IPS-18c (cell line): ENCODE measurements around the gene FERMT2.

ENCODE experiments used
- H3K4me3 ChIP-seq: 2 replicates; pipeline ENCODE4 v1.7.0; 2013; ENCODE audit warnings: low read depth, mild to moderate bottlenecking, low read length, moderate library complexity; ENCODE audit not compliant: insufficient read depth
- H3K9me3 ChIP-seq: one replicate; pipeline ENCODE4 v1.6.1; 2013; ENCODE audit warnings: mild to moderate bottlenecking, low read length, moderate library complexity; ENCODE audit not compliant: control insufficient read depth, insufficient read depth

Gene FERMT2

DNA sequence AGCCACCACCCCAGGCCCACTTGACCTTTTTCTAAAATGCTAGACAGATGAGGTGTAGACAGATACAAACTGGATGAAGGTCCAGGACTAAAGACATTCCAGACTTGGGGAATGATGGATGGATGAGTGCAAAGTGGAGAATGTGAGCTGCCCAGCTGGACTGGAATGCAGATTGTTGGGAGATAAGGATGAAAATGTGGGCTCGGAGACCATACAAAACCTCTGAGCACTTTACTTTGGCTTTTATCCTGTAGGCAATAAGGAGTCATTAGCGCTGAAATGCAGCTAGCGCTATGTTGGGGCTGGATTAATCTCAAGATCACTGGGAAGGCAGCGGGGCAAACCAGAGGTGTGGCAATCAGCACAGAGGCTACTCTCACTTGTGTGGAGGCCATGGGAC is 94.7 kb downstream of the FERMT2 start:
- Histone ChIP-seq H3K4me3 (no peak overlapping the region), H3K9me3 (no peaks in the 10 kb centered on the region)

DNA sequence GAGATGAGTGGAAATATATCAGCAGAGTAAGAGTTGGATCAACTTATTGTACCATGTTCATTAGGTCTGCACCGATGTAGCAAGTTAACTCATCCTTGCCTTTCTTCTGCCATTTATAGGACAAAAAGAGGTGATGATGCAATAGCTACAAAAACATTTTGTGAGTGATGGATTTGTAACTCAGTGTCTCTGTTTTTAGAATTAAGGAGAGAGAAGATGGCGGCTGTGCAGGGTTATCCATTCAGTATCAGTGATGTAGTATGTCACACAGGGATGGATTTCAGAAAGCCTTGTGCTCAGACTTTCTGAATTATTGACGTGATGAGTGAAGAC is 97.4 kb downstream of the FERMT2 start:
- no peak overlapping the region for H3K4me3 ChIP-seq

DNA sequence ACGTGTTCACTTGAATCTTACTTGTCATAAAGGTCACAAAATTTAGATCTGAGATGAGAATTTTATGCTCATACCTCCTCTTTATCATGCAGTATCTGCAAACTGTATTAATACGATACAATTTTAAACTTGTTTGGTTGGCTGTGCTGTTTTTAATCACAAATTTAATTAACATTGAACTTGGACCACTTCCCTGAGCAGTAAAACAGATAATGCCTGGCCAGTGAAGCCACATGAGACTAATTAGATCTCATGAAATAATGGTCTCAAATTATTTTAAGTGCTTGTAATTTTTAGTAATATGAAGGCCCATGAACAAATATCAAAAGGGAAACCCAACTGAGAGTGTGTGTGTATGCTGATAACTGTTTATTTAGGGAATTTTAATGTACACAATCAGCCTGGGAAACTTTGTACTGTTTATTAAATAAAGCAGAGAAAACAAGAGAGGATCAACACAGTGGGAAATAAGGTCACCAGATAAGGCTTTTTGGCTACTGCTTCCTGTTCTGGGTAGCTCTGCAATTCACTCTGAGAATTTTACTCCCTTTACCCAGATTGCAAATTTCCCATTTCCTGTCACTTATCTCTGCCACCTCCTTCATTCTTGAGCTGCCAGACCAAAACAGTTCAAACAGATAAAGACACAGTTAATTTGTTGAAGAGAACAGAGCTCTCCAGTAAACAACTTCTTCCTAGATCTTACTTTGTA is 97.9 kb downstream of the FERMT2 start:
- Histone ChIP-seq H3K4me3 (no peak overlapping the region), H3K9me3 (no peaks in the 10 kb centered on the region)

More for the DNA sequence above, 97.4 kb downstream of the FERMT2 start:
- H3K9me3 ChIP-seq = no peaks in the 10 kb centered on the region

DNA sequence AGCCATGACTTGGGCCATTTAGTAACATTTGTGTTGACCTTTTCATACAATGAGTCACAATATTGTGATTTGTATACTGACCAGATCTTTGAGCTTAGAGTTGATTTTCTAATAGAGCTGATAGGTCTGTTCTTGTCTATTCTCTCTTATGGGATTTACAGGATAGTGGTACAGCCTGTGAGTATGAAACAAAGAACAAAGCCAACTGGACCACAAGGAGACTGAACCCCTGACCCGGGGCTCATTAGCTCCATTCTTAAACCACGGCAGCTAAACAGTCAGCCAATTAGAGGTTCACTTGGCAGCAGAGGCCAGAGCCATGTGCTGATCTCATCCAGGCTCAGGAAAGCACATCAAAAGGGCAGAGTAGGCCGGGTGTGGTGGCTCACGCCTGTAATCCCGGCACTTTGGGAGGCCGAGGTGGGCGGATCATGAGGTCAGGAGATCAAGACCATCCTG is 100.4 kb downstream of the FERMT2 start:
- Histone ChIP-seq H3K9me3 (no peaks in the 10 kb centered on the region), H3K4me3 (no peak overlapping the region)

DNA sequence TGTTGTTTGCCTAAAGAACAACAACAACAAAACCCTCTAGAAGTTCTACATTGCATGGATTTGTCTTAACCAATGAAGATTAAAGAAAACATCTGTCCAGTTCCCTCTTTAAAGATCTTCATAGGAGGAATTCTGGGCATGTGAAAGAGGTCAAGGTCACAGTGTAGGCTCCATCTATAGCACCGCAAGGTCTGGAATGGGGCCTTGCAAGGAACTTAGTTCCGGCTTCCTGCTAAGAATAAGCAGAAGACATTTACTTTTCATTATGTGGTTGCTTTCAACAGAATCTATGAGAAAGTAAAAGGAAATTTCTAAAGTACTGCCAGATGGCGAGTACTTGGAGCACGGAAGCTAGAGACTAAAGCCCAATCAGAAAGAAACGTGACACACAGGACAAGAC is 102.2 kb downstream of the FERMT2 start:
- Histone ChIP-seq H3K9me3 (no peaks in the 10 kb centered on the region), H3K4me3 (no peak overlapping the region)

DNA sequence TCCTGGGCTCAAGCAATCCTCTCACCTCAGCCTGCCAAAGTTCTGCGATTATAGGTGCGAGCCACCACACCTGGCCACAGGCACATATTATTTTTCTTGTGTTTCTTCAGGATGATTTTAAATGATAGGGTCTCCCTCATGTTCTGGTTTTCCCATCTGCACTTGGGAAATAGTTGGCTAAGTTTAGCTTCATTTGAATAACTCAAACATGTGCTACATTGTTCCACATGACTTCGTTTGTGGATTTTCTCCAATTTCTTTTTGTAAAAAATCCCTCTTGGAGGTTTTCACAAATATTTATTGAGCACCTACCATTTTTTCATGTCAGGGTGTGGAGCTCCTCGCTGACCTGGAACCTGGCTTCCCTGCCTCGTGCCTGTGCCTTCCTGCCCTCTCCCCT is 104.3 kb downstream of the FERMT2 start:
- H3K9me3 ChIP-seq = no peaks in the 10 kb centered on the region
- no peak overlapping the region for H3K4me3 ChIP-seq

DNA sequence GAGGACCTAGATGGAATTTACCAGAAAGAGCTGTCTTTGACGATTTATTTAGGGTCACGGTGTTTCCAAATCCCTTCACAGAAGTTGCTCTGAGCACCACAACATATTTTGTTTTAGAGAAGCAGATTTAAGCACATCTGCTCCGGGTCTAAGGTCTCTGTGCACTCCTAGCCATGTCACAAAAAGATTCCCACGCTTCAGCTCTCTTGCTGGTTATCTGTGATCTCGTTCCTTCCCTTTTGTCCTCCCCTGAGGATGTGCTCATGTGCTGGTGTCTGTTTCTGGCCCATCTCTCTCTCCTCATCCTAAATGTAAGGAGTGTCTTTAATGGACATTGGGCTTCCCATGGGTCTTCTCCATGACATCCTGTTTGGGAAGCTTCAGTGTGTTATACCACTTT is 105.8 kb downstream of the FERMT2 start:
- no peaks in the 10 kb centered on the region for H3K9me3 ChIP-seq
- H3K4me3 ChIP-seq = no peak overlapping the region

DNA sequence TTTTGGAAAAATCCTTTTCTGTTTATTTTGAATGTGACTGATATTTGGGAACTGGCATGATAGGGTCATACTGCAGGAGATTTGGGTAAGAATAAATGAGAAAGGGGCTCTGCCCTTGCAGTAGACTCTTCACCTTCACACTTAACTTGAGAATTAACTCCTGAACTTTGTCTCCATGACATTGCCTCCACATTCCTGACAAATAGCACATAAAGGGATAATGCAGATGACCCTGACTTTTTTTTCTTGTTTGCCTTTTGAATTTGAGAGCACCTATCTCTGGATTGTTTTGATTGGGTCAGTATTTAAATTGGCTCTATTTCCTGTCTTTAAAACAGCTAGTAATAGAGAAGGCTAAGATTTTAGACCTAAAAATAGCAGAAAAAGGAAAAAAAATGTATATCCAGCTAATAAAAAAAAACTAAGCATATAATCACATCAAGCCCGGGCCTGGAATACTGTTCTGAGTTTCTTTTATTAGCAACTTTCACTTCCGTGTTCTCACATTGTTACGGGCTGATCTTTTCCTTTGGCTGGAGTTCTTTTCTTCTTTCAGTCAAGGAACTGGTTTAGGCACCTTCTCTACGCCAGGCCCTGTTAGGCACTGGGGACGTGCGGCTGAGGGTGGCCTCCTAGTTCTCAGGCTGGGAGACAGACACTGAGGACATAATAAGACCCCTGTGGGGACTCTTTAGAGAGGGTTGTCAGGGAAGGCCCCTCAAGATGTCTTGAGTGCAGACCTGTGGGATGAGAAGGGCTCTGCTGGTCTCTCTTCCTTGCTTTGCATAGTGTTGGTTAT is 106.4 kb downstream of the FERMT2 start:
- H3K9me3 ChIP-seq = no peaks in the 10 kb centered on the region
- no peak overlapping the region for H3K4me3 ChIP-seq

DNA sequence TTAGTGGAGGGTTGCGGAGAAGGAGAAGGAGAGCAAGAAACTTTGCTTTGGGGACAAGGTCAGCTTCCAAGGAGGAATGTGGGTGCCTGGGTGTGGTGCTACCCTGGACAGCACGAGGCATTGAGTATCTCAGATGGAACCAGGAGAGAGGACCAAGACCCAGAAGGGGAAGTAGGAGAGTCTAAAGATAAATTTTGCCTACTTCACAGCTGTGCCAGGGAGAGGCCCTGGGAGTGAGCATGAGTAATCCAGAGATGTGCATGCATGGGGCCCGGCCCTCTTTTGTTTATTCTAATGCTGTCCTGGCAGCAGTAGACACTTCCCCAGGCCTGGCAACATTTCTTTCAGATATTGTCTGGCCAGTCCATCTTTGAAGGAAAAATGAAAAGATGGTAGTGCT is 110.0 kb downstream of the FERMT2 start:
- H3K9me3 ChIP-seq = no peaks in the 10 kb centered on the region
- H3K4me3 ChIP-seq = no peak overlapping the region

DNA sequence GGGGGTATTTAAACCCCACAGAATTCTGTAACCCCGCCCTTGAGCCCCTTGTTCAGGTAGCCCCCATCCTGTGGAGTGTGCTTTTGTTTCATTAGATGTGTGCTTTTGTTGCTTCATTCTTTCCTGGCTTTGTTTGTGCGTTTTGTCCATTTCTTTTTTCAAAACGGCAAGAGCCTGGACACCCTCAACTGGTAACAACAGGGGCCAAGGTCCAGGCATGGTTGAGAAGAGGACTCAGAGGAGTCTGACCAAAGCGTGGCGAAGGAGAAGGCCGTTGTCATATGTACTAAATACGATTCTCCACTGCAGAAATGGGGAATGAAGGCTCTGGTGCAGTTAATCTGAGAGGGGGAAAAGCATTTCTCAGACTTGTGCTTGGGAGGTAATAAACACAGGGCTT is 113.4 kb downstream of the FERMT2 start:
- no peak overlapping the region for H3K4me3 ChIP-seq
- H3K9me3 ChIP-seq = no peaks in the 10 kb centered on the region

DNA sequence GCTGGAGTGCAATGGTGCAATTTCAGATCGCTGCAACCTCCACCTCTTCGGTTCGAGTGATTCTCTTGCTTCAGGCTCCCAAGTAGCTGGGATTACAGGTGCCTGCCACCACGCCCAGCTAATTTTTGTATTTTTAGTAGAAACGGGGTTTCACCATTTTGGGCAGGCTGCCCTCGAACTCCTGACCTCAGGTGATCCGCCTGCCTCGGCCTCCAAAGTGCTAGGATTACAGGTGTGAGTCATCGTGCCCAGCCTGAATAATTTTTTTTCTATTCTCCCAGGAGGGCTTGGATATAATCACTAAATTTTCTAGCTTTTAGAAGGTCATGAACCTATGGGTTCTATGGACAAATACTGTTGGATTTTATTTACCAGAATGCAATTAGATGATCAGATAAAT is 114.8 kb downstream of the FERMT2 start:
- H3K4me3 ChIP-seq = no peak overlapping the region
- H3K9me3 ChIP-seq = no peaks in the 10 kb centered on the region

DNA sequence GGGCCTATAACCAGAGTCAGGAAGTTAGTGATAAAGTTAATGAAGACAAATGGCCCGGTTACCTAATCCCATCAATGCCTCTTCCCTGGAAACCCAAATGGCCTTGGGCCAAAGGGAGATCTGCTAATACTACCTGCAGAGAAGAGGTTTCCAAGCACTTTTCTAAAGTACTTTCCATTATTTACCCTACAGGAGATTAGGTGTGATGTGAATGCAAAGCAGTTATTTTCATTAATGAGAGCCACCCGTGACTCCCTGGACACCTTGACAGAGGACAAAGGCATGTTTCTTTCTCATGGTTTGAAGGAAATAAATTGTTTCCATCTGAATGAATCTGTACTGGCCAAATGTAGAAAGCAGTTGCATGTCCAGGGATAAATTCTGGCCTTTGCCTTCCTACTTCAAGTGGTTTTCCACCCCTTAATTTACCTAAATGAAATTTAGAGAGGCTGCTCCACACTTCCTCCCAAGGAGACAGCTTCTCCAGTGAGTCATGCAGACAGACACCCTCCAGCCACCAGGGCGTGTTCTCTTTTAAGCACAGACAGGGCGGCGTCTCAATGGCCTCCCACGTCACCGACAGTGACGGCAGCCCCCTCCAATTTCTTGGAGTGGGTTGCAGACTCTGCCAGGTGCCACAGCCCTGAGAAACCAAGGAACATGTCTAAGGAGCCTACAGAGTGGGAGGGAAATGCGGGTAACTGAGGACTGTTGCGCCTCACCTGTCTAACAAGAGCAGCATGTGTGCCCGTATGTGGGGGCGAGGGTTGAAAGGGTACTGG is 115.5 kb downstream of the FERMT2 start:
- Histone ChIP-seq H3K4me3 (no peak overlapping the region), H3K9me3 (no peaks in the 10 kb centered on the region)

DNA sequence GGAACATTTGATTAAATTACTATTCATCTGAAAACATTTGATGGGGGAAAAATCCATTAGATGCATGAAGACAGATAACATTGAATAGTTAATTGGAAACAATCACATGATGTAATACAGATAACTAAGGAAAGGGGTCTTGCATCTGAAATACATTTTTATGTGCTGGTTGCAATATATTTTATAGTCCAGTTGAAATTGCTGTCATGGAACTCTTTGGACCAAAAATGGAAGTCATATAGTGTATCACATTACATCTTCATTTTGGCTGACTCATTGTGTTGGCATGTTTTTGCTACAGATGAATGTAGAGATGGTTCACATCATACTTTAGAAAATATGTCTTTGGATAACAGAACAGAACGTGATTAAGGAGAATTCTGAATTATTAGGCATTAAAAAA is 116.4 kb downstream of the FERMT2 start:
- no peak overlapping the region for H3K4me3 ChIP-seq

DNA sequence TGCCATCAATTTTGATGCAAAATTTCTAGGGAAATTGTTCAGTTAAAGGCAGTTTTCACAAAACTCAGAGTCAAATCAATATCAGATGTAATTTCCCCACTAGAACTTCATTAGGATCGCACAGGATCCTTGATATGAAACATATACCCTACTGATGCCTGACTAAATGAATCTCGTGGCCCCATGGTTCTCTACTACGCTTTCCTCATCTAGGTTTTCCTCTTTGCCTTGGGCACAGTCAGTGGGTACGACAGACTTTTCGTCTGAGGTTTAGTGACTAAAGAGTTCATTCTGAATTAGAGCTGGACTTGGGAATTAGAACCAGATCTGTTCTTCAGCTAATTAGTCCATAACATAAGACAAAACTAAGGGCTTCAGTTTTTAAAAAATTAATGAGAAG is 117.0 kb downstream of the FERMT2 start:
- Histone ChIP-seq H3K4me3 (no peak overlapping the region), H3K9me3 (no peaks in the 10 kb centered on the region)

More for the DNA sequence above, 116.4 kb downstream of the FERMT2 start:
- no peaks in the 10 kb centered on the region for H3K9me3 ChIP-seq

DNA sequence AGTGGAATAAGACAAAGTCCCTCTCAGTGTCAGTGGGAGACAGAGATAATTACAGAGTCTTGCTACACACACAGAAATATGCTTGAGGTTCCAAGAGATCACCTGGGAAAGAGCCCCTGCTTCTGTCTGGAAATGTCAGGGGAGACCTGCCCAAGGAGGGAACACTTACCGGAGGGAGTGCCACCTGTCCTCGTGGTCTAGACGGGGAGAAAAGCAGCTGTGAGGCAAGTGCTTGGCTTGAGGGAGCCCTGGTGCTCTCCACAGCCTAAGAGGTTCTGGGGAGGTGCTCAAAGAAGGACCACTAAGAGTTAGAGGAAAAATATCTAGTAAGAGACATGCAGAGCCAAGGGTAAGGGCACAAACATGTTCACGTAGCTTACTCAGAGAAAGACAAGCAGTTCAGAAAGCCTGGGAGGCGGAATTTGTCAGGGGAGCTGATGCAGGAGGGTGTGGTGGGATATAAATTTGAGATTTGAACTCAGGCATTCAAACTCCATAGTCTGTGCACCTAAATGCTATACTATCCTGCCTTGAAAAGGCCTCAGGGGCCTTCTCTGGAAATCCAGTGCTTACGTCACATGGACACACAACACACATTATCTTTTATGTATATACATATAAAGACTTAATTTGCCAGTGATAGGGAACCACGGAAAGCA is 121.2 kb downstream of the FERMT2 start:
- no peak overlapping the region for H3K4me3 ChIP-seq
- no peaks in the 10 kb centered on the region for H3K9me3 ChIP-seq

DNA sequence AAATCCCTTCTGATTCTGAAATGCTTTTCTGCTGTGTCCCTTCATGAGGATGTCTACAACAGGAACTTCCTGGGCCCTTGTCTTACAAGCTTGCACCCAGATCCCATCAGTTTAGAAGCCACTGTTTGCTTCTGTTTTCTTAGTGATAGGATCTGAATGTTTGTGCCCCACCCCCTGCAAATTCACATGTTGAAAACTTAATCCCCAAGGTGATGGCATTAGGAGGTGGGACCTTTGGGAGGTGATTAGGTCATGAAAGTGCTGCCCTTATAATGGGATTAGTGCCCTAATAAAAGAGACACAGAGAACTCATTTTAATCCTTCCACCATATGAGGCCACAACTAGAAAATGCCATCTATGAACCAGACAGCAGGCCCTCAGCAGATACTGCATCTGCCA is 123.4 kb downstream of the FERMT2 start:
- Histone ChIP-seq H3K4me3 (no peak overlapping the region), H3K9me3 (no peaks in the 10 kb centered on the region)

DNA sequence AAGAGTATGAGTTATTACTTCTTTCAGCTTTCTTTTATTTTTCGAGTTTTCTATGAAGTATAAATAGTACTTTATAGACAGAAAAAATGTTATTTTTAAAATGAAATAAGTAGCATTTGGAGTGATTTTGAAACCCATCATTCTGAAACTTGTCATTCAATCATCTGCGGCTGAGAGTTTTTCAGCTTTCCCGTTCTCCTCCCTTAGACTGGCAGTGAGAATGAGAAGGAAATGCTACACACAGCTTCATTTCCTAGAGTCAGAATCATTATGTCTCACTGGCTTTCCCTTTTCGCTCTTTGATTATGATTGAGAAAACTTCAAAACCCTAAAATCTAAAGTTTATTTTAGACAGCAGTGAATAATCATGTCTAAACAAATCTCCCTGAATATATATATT is 125.8 kb downstream of the FERMT2 start:
- Histone ChIP-seq H3K9me3 (no peaks in the 10 kb centered on the region), H3K4me3 (no peak overlapping the region)
